NCI-H2196 treated with DMSO at 0.1 percent for 48 hours (cell line): ENCODE results near the gene ETS2.

ENCODE experiments used
- DNase-seq: peaks from one replicate; lab custom pipeline; 2025; ENCODE audit not compliant: unreplicated experiment; lab: John Stamatoyannopoulos, UW

ETS2 gene

GRCh38 chr21:38777531-38777930 is 28.2 kb upstream of the ETS2 start:
- no peak for DNase-seq

- no peak for DNase-seq
Measured at GRCh38 chr21:38780879-38781278, 24.9 kb upstream of the ETS2 start.

DNA sequence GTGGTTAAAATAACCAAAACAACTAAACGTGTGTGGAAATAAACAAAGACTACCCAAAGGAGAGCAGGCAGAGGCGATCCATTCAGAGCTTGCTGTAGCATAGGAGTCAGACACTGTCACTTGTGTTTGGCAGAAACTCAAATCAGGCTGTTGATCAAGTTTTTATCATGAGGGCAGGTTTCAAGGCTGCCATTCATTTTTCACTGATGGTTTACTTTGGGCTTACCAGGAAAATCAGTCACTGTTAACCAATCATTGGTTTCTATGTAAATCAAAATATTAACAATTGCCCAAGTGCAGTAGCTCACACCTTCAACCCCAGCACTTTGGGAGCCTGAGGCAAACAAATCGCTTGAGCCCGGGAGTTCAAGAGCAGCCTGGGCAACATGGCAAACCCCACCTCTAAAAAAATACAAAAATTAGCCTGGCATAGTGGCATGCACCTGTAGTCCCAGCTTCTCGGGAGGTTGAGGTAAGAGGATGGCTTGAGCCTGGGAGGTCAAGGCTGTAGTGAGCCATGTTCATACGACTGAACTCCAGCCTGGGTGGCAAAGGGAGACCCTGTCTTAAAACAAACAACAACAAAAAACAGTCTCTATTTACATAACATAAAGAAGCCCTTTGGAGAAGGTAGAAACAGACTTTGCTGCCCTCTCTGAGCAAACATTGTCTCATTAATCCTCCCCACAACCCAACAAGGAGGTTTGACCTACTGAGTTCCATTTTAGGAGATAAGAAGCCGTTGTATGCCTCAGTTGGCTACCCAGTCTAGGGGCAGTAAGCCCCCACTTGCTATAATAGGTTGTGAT is 21.1 kb upstream of the ETS2 start:
- no peak for DNase-seq

DNA sequence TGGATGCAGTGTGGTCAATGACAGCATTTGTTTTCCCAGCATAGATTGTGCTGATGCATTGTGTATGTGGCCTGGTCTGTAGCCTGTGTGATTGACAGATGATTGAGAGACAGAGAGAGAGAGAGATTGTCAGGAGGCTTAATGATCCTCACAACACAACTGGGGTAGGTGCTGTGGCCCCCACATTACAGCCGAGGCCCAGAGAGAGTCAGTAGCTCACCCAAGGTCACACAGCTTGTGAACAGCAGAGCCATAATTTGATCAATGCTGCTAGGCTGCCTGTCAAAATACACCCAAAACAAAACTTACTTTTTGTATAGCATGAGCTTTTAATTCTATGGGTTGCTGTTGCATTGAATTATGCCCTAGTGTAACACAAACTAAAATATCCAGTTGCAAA is 20.2 kb upstream of the ETS2 start:
- DNase-seq, result no peak

DNA sequence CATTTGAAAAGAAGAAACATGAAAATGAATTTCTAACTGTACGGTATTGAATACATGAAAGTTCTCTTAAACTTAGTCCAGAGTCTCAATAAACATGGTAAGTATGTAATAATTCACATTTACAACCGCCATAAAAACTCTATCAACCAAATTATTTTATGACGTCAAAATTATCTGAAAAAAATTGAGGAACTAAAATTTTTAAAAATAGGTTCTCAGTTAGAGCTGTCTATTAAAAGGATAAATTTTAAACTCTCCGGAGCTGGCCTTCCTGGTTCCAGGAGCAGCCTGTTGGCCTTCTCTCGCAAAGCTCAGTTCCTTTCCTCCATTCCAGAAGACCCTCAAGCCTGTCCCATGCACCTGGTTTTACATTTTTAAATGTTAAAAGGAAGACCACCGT is 18.7 kb upstream of the ETS2 start:
- no peak for DNase-seq

DNA sequence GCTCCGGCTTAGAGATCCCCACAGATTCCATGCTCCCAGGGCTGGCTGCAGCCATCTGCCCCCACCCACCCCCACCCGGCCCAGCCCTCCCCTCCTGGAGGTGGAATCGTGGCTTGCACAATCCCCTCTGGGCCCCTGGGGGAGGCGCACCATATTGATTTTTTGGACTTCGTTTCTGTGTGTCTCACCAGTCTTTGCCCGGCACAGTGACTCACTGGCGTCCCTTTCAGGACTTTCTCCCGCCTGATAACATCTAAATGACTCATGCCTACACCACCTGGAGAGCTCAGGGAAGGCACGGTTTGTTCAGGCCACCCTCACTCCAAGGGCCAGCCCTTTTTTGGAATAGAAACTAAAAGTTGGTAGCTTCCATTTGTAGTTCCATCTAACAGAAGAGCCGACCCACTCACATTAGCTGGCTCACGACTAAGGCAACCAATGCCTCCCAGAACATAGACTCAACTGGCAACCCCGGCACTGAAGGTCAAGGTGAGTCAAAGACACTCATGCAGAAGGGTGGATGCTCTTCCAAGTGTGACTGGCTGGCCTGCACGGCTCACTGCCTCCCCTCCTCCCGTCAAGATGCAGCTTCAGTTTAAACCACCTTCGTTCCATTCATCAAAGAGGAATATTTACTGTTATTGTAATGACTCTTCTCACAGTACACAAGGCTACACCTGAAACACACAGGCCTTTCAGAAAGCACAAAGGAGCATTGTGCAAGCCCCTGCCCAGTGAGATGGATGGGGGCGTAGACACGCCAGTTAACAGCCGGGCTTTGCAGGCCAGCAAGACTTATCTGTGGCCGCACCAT is 18.1 kb upstream of the ETS2 start:
- DNase-seq, result peak; percentile 89

GRCh38 chr21:38788275-38788905 is 17.3 kb upstream of the ETS2 start:
- no peak for DNase-seq

DNA sequence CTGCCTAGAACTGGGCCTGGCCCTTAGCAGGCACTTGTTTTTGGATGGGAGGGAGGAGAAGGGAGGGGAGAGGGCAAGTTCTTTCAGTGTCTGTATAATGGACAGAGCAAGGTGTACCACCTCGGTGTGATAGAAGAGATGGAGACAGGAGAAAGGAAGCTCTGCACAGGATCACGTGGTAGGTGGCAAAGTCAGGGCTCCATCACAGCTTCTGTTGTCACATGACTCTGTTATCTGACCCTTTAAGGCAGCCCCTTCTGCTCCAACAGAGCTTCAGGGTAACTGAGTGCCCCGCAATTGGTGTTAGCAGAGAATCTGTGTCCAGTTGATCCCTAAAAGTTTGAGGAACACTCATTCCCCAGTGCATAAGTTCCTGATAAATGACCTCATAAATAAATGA is 16.5 kb upstream of the ETS2 start:
- no peak for DNase-seq

DNA sequence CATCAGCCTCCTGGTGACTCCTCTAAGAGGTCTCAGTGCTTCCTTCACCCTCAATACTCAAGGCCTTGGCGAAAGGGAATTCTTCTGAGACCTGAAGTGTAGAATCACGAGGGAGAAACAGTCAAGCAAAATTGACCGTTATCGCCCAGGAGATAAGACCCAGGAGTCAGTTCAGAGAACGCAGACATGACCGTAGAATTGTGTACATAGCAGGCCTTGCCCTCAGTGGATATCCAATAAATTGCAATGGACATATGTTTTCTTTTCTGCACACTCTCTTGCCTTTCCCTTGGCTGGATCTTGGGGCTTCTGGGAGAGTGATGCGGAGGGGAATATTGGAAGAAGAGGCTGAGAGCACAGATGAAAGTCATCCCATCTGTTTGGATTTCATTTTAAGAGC is 15.7 kb upstream of the ETS2 start:
- no peak for DNase-seq

DNA sequence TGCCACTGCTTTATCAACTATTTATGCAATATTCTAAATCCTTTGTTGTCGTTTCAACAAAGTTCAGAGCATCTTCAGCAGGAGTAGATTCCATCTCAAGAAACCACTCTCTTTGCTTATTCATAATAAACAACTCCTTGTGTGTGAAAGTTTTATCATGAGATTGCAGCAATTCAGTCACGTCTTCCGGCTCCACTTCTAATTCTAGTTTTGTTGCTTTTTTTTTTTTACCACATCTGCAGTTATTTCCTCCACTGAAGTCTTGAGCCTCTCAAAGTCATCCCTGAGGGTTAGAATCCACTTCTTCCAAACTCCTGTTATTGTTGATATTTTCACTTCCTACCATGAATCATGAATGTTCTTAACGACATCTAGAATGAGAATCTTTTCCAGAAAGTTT is 14.8 kb upstream of the ETS2 start:
- DNase-seq, result no peak

- DNase-seq, result no peak
Measured at GRCh38 chr21:38792676-38793459, 12.9 kb upstream of the ETS2 start.

DNA sequence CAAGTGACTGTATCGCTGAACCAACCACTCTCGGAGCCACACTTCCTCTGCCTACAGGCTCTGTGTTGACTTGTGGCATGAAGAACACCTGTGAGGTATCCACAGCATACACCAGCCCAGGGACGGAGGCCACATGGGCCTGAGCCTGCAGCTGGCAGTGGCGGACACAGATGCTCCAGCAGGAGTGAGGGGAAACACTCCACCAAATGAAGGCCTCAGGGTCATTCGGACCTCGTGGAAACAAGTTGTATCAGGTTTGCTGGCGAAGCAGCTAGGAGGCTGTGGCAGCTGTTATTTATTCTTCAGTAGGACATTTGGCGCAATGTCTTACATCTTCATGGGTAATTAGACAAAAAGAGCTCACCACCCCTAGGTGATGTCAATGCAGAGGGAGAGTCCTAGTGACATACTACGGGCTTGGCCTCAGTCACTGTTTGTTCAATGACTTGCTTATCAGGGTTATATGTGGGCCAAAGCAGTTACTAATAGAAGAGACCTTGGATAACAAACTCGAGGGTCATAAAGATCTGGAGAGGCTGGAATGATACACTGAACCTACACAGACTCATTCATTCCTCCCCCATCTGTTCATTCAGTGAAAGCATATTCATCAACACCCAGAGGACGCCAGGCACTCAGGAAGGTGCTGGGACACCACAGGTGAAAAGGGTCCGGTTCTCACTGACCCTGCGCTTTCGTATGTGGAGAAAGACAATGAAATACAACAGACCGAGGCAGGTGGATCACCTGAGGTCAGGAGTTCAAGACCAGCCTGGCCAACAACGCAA is 11.6 kb upstream of the ETS2 start:
- DNase-seq, result peak; percentile 87

DNA sequence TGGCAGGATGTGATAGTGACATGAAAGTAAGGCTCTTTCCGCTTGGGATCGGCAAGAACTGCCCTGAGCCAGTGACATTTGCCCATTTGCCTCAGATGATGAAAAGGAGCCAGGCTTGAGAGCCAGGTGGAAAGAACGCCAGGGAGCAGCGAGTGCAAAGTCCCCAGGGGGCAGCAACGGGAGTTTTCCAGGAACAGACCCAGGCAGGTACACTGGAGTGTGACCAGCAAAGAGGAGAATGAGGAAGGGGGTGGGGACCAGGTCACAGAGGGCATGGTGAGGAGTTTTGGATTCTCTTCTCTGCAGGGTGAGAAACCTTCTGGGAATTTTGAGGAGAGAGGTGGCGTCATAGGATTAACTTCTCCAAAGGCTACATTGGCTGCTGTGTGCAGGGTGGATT is 10.8 kb upstream of the ETS2 start:
- DNase-seq, result peak; percentile 30

GRCh38 chr21:38795475-38795874 is 10.3 kb upstream of the ETS2 start:
- no peak for DNase-seq

DNA sequence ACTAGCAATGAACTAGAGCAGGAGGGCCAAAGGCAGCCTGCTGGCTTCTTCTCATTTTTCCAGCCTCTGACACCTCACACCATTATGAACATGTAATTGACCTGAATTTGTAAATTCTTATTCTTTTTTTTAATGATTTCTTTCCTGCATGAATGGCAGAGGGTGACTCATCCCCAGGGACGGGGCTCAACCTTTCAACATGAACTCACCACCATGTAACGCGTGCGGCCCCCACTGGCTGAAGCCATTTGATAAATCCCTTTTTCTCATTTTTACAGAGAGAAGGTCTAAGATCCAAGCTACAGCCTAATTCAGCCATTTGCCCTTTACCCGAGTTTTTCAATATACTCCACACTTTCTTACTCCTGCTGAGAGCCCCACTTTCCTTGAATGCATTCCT is 9.3 kb upstream of the ETS2 start:
- no peak for DNase-seq

- no peak for DNase-seq
Measured at GRCh38 chr21:38797470-38797869, 8.3 kb upstream of the ETS2 start.

DNA sequence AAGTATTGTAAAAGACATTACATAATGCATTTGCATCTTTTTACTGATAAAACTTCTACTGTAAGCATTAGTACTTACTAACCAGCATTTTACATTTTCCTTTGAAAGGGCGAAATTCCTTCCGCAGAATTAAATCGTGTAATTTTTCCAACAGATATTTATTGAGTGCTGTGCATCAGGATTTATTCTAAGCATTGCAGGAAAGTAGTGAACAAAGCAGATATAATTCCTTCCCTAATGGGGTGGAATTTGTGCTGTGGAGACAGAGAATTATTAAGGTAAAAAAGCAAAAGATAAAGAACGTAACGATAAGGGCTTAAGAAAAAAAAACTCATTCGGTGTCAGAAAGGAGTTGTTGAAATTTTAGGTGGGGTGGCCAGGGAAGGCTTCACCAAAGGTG is 7.6 kb upstream of the ETS2 start:
- DNase-seq, result no peak

GRCh38 chr21:38798481-38798882 is 7.2 kb upstream of the ETS2 start:
- DNase-seq, result no peak

- DNase-seq, result no peak
Measured at GRCh38 chr21:38800046-38800758, 5.5 kb upstream of the ETS2 start.
